ENCODE data around the gene LEMD3. TPM values are rescaled to one million over a fixed set of nuclear protein-coding genes. Genes with fewer than 3 reads are reported as not detected.
A peak's percentile ranks its signal among the peaks of the same experiment; 100 is the strongest.

LEMD3 gene
- total and polyA plus RNA-seq, 2 experiments from 2014 or later: 17.3 to 82.1 TPM

- Histone ChIP-seq H3K27me3 (no peaks in the 10 kb centered on the region), H3K36me3 (no peaks in the 10 kb centered on the region), H3K27ac (no peak overlapping the region), H3K9me3 (ENCODE audit: low read depth) (no peaks in the 10 kb centered on the region), H3K4me1 (ENCODE audit: low read depth) (no peaks in the 10 kb centered on the region), H3K4me3 (no peak overlapping the region)
- no peak for DNase-seq (ENCODE audit: low read depth in 1 of 2, low spot score in 1 of 2)
- no peak for TF ChIP-seq CTCF (IDR thresholded peaks at IDR 0.05; ENCODE audit: low read depth, low read length)
Observed at GRCh38 chr12:65274602-65275272, 105.4 kb downstream of the LEMD3 start.

DNA sequence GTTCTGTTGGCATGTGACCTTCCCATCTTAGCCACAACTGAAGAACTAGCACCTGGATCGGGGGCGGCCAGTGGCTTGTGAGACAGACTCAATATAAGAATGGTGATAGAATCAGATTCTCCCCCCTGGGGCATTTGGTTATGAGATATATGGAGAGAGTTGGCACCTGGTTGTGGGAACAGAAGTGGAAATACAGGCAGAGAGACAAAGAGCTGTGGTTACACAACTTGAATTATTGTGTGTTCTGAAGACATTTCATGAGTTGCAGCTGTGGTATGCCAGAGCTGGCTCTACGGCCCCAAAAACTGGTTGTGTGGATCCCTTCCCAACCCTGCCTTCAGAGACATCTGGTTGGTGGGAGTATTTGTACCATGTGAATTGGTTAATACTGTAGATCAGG lies 106.2 kb downstream of the LEMD3 start:
- TF ChIP-seq CTCF (IDR thresholded peaks at IDR 0.05; ENCODE audit: low read depth, low read length): no peak
- Histone ChIP-seq H3K27me3 (no peaks in the 10 kb centered on the region), H3K36me3 (no peaks in the 10 kb centered on the region), H3K4me1 (ENCODE audit: low read depth) (peaks cover 6% of the 10 kb centered on the region), H3K4me3 (no peak overlapping the region), H3K27ac (no peak overlapping the region), H3K9me3 (ENCODE audit: low read depth) (no peaks in the 10 kb centered on the region)
- DNase-seq (ENCODE audit: low read depth in 1 of 2, low spot score in 1 of 2): no peak

GRCh38 chr12:65276916-65277530 lies 107.6 kb downstream of the LEMD3 start:
- no peak for DNase-seq (ENCODE audit: low read depth in 1 of 2, low spot score in 1 of 2)
- TF ChIP-seq CTCF (IDR thresholded peaks at IDR 0.05; ENCODE audit: low read depth, low read length): no peak

DNA sequence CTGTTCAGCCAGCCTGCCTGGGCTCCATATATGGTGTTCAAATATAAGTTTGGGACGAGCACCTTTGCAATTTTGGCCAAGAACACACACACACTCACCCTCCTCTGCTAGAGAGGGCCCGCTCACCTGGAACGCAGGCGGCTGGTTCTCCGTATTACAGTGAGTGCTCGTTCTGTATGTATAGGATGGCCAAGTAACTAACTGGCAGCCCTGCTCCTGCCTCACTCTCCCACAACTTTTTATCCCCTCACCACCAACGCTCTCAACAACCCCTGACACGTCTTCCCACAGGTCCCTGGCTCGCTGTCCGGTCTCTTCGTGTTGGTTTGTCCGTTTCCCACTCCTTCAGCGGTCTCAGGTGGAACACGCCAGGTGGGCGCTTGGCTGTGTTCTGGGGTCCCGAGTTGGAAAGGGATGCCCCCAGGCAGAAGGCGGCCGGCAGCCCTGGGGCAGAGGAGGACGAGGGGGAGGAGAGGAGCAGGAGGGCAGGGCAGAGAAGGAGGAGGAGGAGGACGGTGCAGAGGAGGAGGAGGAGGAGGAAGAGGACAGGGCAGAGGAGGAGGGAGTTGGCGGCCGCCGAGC lies 108.7 kb downstream of the LEMD3 start:
- Histone ChIP-seq H3K4me1 (ENCODE audit: low read depth) (peaks cover 6% of the 10 kb centered on the region), H3K4me3 (peak overlapping the region; percentile 55), H3K36me3 (no peaks in the 10 kb centered on the region), H3K27ac (peak overlapping the region; percentile 100), H3K27me3 (no peaks in the 10 kb centered on the region), H3K9me3 (ENCODE audit: low read depth) (no peaks in the 10 kb centered on the region)
- TF ChIP-seq CTCF (IDR thresholded peaks at IDR 0.05; ENCODE audit: low read depth, low read length): no peak
- peak in 1 of 2 donors; percentile 32 for DNase-seq (ENCODE audit: low read depth in 1 of 2, low spot score in 1 of 2)

More at GRCh38 chr12:65276916-65277530, 107.6 kb downstream of the LEMD3 start:
- H3K4me1 ChIP-seq (ENCODE audit: low read depth): peaks cover 6% of the 10 kb centered on the region
- H3K9me3 ChIP-seq (ENCODE audit: low read depth): no peaks in the 10 kb centered on the region
- H3K36me3 ChIP-seq: no peaks in the 10 kb centered on the region
- no peak overlapping the region for H3K4me3 ChIP-seq
- H3K27me3 ChIP-seq: no peaks in the 10 kb centered on the region
- H3K27ac ChIP-seq: no peak overlapping the region

DNA sequence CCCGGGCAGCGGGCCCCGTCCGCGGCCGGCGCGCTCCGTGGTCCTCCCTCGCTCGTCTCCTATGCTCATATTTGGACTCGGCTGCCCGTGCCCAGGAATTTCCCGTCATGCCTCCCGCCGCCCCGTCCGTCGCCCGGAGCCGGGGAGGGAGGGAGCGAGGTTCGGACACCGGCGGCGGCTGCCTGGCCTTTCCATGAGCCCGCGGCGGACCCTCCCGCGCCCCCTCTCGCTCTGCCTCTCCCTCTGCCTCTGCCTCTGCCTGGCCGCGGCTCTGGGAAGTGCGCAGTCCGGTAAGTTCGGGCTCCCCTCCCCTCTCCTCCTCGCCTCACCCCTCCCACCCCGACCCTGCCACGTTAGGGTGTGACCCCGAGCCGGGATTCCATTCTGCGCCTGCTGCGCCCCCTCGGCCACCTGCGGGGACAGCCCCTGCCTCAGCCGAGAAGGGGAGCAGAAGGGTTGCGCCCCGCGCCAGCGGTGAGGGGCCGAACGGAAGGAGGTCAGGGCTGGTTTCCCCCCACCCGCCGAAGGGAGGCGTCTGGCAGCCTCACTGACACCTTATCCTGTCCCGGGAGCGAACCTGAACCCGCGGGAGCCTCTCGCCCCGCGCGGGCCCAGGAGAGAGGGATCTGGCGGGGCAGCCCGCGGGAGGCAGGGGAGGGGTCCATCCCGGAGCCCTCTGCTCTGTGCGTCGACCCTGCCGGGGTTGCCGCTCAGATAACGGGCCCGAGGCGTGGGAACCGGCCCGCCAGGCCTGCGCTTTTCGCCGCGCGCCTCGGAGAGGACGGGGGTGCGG lies 109.4 kb downstream of the LEMD3 start, which contains the start of gene MSRB3:
Gene MSRB3, plus strand, starts transcription at position 108 of the 793 bp plus-strand sequence. CDS start 29,897 bp downstream, outside the sequence.
- no peaks in the 10 kb centered on the region for H3K36me3 ChIP-seq
- H3K27me3 ChIP-seq: no peaks in the 10 kb centered on the region
- peak; percentile 20 for TF ChIP-seq CTCF (IDR thresholded peaks at IDR 0.05; ENCODE audit: low read depth, low read length)
- no peaks in the 10 kb centered on the region for H3K9me3 ChIP-seq (ENCODE audit: low read depth)
- peak within 1 kb of the TSS; percentile 55 for H3K4me3 ChIP-seq
- peaks cover 6% of the 10 kb centered on the region for H3K4me1 ChIP-seq (ENCODE audit: low read depth)
- H3K27ac ChIP-seq: peak within 1 kb of the TSS; percentile 100
- DNase-seq (ENCODE audit: low read depth in 1 of 2, low spot score in 1 of 2): peak; percentile 88 to 93
